Measurements from ENCODE around the gene ACOT12. TPM values are rescaled to one million over a fixed set of nuclear protein-coding genes. Genes with fewer than 3 reads are reported as not detected.

ACOT12 gene
- total and polyA plus RNA-seq, 2 donors = 0.05 to 0.21 TPM

DNA sequence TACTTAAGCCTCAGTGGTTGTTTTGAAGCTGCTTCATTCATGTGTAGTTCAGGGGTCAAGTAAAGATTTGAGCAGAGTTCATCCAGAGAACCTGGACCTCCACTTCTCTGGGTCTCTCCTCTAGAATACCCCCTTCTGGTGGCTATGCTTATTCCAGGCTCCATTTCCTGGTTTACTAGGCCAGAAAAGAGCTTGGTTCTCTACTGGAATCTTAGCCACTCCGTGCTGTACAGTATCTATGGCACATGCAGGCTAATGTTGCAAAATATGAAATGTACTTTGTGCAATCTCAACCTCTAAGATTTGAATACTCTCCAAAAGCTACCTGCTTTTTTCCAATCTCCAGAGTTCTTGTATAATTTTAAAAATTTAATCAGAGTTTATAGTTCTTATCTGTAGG lies 110.0 kb downstream of the ACOT12 start:
- no peak for DNase-seq (ENCODE audit: extremely low spot score)
- Histone ChIP-seq H3K27ac (ENCODE audit: low read depth) (no peak overlapping the region), H3K4me3 (ENCODE audit: low read depth, low read length) (no peak overlapping the region), H3K36me3 (ENCODE audit: insufficient read depth) (no peaks in the 10 kb centered on the region), H3K4me1 (ENCODE audit: insufficient read depth) (no peaks in the 10 kb centered on the region)
- WGBS = 97% methylated on average over 1 of the region's 1 CpG

Other genes with a start within 250 kb of the ACOT12 start
- 6.9 TPM for gene CKMT2, start 160.8 kb downstream of the ACOT12 start, total RNA-seq
- 8.4 TPM for gene CKMT2, start 160.8 kb downstream of the ACOT12 start, polyA plus RNA-seq
- 37.7 TPM for gene ZCCHC9, start 92.5 kb downstream of the ACOT12 start, total RNA-seq
- 23.4 TPM for gene ZCCHC9, start 92.5 kb downstream of the ACOT12 start, polyA plus RNA-seq